ENCODE measurements around the gene ATRN. TPM values are rescaled to one million over a fixed set of nuclear protein-coding genes. Genes with fewer than 3 reads are reported as not detected.

ATRN gene
- total and polyA plus RNA-seq, 2 donors (not counting 3 experiments of a cell fraction or from before 2014, with no cell fraction given) = 32.3 to 33.1 TPM

DNA sequence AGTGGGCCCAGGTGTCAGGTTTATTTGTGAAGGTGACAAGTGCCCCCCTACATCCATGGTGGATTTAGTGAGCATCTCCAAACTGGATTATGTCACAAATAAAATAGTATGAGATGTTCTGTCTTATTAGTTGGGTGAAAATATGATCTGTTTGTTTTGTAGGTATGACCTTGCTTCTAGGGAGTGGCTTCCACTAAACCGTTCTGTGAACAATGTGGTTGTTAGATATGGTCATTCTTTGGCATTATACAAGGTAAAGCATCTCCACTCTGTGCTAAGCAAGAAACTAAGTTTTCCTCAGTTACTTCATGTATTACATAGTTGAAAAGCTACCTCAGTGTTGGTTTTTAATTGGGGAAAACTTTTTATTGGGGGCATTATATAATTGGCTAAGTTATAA lies 88.4 kb downstream of the ATRN start:
- Histone ChIP-seq H3K9ac (replicated peaks; ENCODE audit: extremely low read depth, insufficient read depth, low read length) (no peak overlapping the region), H3K27ac (ENCODE audit: insufficient read depth, low read depth, low read length) (no peak overlapping the region), H3K4me3 (replicated peaks in 1 of 3; ENCODE audit: insufficient read depth in 1 of 3, low read depth in 1 of 3, low read length in 3 of 3) (no peak overlapping the region), H3K36me3 (ENCODE audit: control insufficient read depth in 2 of 2, extremely low read depth in 1 of 2, insufficient read depth in 2 of 2, low read length in 2 of 2) (no peaks in the 10 kb centered on the region), H3K4me2 (ENCODE audit: insufficient read depth, low read length) (no peak overlapping the region), H2AFZ (ENCODE audit: low read depth, low read length) (no peak overlapping the region), H4K20me1 (replicated peaks; ENCODE audit: control insufficient read depth, extremely low read depth, insufficient read depth, low read length) (no peaks in the 10 kb centered on the region), H3K9me1 (replicated peaks; ENCODE audit: control insufficient read depth, extremely low read depth, insufficient read depth, low read length) (no peaks in the 10 kb centered on the region), H3K27me3 (ENCODE audit: control insufficient read depth in 2 of 2, insufficient read depth in 2 of 2, low read length in 2 of 2) (no peaks in the 10 kb centered on the region), H3K79me2 (ENCODE audit: control insufficient read depth, insufficient read depth, low read length) (no peaks in the 10 kb centered on the region), H3K4me1 (ENCODE audit: control insufficient read depth, extremely low read depth, insufficient read depth, low read length) (no peaks in the 10 kb centered on the region), H3K9me3 (replicated peaks; ENCODE audit: control insufficient read depth, insufficient read depth, low read length) (no peaks in the 10 kb centered on the region)
- ChIA-PET POLR2A (no interaction called here), CTCF (no interaction called here)
- BruUV-seq (replicated peaks) = no TSS peak
- DNase-seq (ENCODE audit: low read depth, low spot score) (no peak), FAIRE-seq (no peak)
- intact Hi-C loops (cut with micrococcal nuclease) = no loop called here
- no peak for TF ChIP-seq EZH2 (IDR thresholded peaks at IDR 0.05; ENCODE audit: borderline replicate concordance, low read depth, low read length, severe bottlenecking)
- TF ChIP-seq, protein P1, sequence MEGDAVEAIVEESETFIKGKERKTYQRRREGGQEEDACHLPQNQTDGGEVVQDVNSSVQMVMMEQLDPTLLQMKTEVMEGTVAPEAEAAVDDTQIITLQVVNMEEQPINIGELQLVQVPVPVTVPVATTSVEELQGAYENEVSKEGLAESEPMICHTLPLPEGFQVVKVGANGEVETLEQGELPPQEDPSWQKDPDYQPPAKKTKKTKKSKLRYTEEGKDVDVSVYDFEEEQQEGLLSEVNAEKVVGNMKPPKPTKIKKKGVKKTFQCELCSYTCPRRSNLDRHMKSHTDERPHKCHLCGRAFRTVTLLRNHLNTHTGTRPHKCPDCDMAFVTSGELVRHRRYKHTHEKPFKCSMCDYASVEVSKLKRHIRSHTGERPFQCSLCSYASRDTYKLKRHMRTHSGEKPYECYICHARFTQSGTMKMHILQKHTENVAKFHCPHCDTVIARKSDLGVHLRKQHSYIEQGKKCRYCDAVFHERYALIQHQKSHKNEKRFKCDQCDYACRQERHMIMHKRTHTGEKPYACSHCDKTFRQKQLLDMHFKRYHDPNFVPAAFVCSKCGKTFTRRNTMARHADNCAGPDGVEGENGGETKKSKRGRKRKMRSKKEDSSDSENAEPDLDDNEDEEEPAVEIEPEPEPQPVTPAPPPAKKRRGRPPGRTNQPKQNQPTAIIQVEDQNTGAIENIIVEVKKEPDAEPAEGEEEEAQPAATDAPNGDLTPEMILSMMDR (IDR thresholded peaks at IDR 0.05; ENCODE audit: extremely low read depth in 1 of 2, insufficient read depth in 1 of 2, low read depth in 1 of 2, low read length in 2 of 2) = no peak
- no peak for TF ChIP-seq JUN (IDR thresholded peaks at IDR 0.05; ENCODE audit: borderline replicate concordance, insufficient read depth, insufficient read length, low read depth)
- no peak for TF ChIP-seq MAX (IDR thresholded peaks at IDR 0.05; ENCODE audit: insufficient read depth, insufficient read length)
- no peak for TF ChIP-seq POLR2A (IDR thresholded peaks at IDR 0.05; ENCODE audit: low read depth, low read length)
- no peak for TF ChIP-seq GATA2 (IDR thresholded peaks at IDR 0.05; ENCODE audit: insufficient read depth, insufficient read length, low read depth, low read length)
- no peak for TF ChIP-seq POLR2AphosphoS5 (IDR thresholded peaks at IDR 0.05; ENCODE audit: insufficient read depth, low read depth, low read length)
- TF ChIP-seq MYC (IDR thresholded peaks at IDR 0.05; ENCODE audit: low read depth, low read length) = no peak
- no peak for TF ChIP-seq FOS (IDR thresholded peaks at IDR 0.05; ENCODE audit: borderline replicate concordance, insufficient read depth, low read length)
- dilution Hi-C loops (cut with MboI; ENCODE audit: extremely low pct_ligation_motif_present, low sequenced_read_pairs) = no loop called here
